HG03066 (cell line): ENCODE measurements around the gene GGA1.

Experiments
- ATAC-seq: cut with Tn5 transposase; IDR thresholded peaks from one replicate; pipeline ENCODE4 v1.9.1; 2021; ENCODE audit warnings: low read depth; ENCODE audit not compliant: unreplicated experiment

Gene GGA1

DNA sequence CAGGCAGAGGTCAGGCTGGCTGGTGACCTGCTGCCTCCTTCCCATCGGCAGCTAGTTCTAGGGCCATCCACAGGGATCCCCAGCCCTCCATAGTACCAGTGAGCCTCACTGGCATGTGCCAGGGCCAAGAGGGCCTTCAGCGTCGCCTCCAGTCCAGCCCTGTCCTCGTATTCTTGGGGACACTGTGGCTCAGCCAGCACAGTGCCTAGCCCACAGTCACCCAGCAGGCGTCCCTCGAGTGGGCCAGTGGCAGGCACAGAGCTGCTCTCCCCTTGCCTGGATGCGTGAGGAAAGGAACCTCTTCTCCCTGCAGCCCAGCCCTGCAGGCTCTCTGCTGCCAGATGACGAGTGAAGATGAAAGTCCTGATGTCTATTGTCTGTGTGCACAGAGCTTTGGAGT, 20.2 kb downstream of the GGA1 start:
- ATAC-seq = no peak

GRCh38 chr22:37629928-37630327, 21.3 kb downstream of the GGA1 start:
- ATAC-seq = no peak

DNA sequence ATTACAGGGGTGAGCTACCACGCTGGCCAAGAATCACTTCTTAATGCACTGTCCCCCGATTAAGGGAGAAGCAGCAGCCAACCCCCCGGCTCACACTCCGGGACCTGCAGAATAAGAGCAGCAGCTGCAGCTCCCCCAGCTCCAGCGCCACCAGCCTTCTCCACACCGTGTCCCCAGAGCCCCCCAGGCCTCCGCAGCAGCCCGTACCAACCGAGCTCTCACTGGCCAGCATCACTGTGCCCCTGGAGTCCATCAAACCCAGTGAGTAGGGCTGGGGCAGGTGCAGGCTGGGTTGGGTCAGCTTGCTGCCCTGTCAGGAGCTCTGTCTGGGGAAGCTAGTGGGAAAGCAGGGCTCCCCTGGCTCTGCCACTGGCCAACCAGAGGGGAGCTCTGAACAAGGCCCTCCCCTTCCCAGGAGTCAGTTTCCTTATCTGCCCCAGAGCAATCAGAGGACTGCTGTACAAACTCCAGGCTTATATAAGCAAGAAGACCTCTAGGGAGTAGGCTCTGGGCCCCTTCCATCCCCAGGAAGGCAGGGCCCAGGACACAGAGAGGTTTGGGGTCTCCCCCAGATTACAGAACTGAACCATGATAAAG, 22.3 kb downstream of the GGA1 start:
- no peak for ATAC-seq

GRCh38 chr22:37631448-37632173, 23.0 kb downstream of the GGA1 start:
- ATAC-seq = no peak

- peak; percentile 3 for ATAC-seq
These were observed 23.8 kb downstream of the GGA1 start for GRCh38 chr22:37632174-37633088.

DNA sequence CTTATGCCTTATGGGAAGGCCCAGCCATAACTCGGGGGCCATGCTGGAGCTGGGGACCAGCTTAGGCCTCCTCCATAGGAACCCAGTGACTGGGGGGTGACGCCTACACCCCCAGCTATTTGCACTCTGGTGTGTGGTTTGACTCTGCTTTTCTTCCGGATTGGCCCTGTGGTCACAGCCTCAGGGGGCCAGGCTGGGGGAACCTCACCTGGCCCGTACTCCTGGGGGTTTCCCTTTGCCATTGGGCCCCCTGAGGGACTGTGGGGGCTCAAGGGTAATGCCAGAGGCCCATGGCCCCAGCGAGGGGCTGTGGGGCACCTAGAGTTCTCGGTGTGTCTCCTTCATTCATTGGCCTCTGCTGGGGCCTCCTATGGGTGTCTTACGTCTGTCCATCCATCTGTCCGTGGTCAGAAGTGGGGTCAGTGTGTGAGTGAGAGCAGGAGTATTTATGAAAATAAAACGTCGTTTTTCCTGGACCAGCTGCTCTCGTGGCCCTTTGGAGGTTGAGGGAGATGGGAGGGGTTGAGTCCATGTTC, 24.5 kb downstream of the GGA1 start:
- peak; percentile 50 for ATAC-seq

- ATAC-seq = peak; percentile 51
These were observed 25.2 kb downstream of the GGA1 start for GRCh38 chr22:37633625-37634416.

DNA sequence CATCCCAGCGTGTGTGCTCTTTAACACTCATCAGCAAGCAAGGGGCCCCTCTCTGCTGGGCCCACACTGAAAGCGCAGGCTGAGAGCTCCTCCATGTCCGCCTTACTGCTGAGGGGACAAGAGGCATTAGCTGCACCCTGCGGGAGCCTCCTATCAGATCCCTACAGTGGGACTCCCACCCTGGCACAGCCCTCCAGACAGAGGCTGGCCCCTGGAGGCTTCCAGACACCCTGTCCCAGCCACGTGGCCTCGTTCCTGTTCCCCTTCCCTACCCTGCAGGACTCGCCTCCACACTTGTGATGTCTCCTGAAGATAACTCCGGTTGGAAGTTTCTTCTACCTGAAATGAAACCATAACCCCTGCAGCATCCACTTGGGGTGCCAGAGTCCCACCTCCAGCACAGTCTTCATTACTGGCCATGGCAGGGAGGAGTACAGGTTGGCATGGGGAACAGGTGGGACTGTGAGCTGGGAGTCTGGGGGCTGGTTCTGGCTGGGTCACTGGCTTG, 25.8 kb downstream of the GGA1 start:
- no peak for ATAC-seq

- no peak for ATAC-seq
These were observed 26.5 kb downstream of the GGA1 start for GRCh38 chr22:37635157-37635556.

DNA sequence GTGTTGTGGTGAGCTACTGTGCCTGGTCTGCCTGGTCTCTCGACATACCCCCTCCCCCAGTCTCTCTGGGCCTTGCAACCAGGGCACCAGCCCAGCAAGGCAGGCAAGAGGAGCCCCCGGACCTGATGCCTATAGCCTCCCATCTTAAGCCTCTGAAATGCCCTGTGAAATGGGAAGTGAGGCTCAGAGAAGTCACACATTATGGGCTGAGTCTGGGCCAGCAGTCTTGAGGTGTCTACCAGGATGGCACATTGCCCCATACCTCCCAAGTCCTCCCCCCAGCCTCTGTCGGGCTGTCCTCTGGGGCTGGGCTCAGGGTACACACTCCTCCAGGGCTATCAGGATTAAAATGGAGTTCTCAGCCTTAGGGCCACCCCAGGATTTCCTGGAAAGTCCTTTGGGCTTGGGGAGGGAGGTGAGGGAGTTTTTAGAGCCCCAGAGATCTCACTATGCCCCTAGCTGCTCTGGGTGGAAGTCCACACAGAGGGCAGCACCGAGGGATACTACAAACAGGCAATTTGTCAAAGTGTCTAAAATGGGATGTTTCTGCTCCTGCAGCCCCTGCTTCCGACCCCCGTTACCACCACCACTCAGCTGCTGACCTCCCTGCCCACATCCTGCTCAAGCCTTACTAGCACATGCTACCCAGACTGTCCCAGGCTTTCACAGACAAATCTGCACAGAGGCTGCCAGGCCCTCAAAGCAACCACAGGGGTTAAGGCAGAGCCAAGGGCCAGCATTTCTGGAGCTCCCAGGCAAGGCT, 27.7 kb downstream of the GGA1 start:
- ATAC-seq = no peak

DNA sequence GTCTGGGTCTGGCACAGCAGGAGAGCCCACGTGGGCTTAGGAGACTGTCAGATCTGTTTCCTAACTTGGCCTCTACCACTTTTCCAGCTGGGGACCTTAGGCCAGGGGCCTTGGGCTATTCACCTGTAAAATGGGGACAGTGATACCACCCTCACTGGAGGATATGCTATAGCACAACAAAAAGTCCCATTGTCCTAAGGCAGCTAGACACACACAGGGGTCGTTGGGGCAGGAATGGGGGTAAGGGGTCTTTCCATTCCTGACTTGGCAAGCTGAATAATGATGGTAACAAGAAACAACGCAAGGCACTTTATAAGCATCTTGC, 28.3 kb downstream of the GGA1 start:
- ATAC-seq = no peak

DNA sequence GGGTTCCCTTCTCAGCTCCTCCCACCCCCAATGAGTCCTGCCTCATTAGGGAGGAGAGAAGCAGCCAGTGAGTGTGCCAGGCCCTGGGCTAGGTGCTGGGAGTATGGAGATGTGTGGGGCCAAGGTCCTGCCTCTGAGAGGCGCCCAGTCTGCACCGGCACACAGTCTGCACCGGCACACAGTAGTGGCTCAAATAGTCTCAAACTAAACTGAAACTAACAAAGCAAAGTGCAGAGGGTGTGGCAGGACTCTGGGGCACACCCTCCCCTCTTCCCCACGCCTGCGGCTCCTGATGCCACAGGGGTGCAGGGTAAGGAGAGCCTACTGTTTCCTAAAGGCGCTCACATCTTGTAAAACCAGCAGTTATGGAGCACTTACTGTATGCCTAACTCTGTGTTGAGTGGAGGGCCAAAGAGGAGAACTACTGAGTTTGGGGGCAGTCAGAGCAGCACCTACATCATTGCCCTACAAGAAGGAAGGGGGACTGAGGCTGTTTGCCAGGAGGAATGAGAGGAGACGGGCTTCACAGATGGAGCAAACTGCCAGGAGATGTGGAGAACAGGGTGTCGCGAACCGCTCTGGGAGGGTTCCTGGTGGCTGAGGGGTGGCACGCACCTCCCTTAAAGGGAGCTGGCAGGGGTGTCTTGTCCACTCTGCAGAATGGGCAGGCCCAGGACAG, 29.9 kb downstream of the GGA1 start:
- ATAC-seq = no peak

DNA sequence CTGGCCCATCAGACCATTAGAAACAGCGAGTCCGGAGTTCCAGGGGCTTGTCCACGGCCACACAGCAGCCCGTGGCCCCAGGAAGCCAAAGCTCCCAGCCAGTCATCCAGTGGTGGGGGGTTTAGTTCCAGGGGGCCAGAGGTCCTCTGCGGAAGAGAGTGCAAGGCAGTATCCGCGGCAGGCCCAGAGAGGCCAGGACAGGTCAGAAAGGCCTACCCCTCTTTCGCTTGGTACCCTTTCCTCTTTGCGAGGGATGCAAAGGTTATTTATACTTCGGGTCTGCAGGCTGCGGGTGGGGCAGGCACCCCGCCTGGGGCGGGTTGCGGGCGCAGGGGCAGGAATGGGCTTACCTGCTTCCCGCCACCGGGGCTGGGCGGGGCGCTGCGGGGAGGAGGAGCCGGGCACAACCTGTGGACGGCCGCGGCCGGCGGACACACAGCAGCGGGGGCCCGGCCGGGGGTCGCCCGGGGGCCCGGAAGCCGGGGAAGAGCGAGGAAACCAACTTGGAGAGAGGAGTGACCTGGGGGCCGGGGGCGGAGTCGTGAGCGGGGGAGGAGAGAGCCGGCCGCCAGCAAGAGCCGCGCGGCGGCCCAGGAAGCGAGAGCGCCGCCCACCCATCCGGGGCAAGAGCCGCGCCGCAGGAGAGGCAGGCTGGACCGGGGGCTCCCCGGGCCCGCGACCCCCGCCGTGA, 30.6 kb downstream of the GGA1 start, which contains the start of gene SH3BP1:
Gene SH3BP1 (plus strand): TSS at position 600 of the 691 bp plus-strand sequence. CDS start 119 bp downstream, outside the sequence.
- no peak for ATAC-seq

DNA sequence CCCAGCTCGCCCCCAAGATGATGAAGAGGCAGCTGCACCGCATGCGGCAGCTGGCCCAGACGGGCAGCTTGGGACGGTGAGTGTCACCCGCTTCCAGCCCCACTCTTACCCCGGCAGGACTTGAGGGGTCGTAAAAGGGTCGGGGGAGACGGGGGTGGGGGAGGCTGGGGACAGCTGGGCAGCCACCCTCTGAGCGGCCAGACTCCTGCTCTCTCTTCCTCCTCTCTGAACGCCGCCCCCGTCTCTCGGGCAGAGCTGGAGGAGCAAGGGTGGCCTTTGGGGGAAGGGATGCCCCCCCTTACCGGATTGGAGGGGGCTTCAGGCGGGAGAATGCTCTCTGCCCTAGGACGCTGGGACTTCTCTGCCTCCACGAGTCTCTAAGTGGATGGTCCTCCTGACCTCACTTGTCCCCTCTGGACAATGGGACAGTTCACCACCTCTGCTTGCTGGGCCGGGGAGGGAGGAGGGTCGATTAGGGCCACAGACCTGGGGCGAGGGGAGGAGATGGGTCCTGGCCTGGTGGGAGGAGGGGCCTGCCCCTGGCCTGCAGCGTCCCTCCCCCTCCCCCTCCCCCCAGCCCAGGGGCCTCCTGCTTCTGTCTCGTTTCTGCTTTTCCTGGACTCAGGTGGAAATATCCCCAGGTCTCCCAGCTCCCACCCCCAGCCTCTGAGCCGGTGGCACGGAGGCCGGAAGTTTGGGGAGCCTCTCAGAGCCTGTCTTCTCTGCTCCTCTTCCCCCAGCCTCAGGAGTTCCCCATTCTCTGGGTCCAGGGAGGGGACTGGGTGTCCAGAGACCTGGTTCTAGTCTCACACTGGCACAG, 31.3 kb downstream of the GGA1 start:
- ATAC-seq = no peak

- ATAC-seq = no peak
These were observed 32.2 kb downstream of the GGA1 start for GRCh38 chr22:37640591-37641560.

DNA sequence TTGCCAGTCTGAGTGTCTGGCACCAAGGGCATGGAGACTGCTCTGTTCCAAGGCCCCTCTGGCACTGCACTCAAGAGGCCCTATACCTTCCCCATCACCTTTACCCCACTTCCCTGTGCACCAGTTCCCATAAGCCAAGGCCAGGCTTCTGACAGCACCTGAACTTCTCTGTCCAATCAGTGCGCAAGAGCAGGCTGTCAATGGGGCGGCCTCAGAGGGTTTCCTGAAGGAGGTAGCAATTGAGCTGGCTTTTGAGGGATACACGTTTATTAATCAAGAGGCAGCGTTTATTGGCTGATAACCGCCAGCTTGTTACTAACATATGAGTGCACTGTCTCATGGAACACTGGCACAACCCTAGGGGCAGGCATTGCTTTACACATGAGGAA, 32.9 kb downstream of the GGA1 start:
- no peak for ATAC-seq
